A673 (cell line): Measurements from ENCODE around the gene SRPRB. TPM values are rescaled to one million over a fixed set of nuclear protein-coding genes. Genes with fewer than 3 reads are reported as not detected.

ENCODE experiments used
- Bru-seq: library from RNA; stranded (reverse); fragments of 400-500 nt; gene quantifications from one replicate; lab custom pipeline; 2021; lab: Mats Ljungman, UMichigan
- BruChase-seq, 2 experiments: library from RNA; stranded (reverse); fragments of 400-500 nt; gene quantifications; one replicate each; lab custom pipeline; 2021; lab: Mats Ljungman, UMichigan
- BruUV-seq: library from RNA; stranded (reverse); fragments of 400-500 nt; replicated peaks from 2 replicates; lab custom pipeline; 2021; lab: Mats Ljungman, UMichigan
- CTCF ChIA-PET: fragments of 300-600 bp; sonication (Branson Sonifier 250); formaldehyde crosslinking; loops from one replicate; lab custom pipeline; 2022; ENCODE audit warnings: antibody characterized with exemption; lab: Charles Lee
- POLR2A ChIA-PET: fragments of 300-600 bp; sonication (Branson Sonifier 250); formaldehyde crosslinking; loops from one replicate; lab custom pipeline; 2022; ENCODE audit warnings: antibody characterized with exemption; ENCODE audit not compliant: low non-redundant PET; lab: Charles Lee
- DNase-seq: peaks from one replicate; pipeline ENCODE4 v3.0.0-alpha.2; 2015; ENCODE audit warnings: low spot score
- H3K27ac ChIP-seq: fragments of 200-600 bp; sonication (generic); 2 replicates; pipeline ENCODE4 v1.5.1; 2016; ENCODE audit warnings: mixed run types, low read depth, mild to moderate bottlenecking, mixed read lengths, antibody characterized with exemption, low read length; ENCODE audit not compliant: poor library complexity, severe bottlenecking
- H3K27me3 ChIP-seq: fragments of 200-600 bp; sonication (generic); replicated peaks from 2 replicates; pipeline ENCODE4 v1.6.1; 2017; ENCODE audit warnings: mixed run types, low read depth, mild to moderate bottlenecking, mixed read lengths, antibody characterized with exemption, low read length; ENCODE audit not compliant: insufficient read depth, poor library complexity
- H3K36me3 ChIP-seq: fragments of 200-600 bp; sonication (generic); 2 replicates; pipeline ENCODE4 v1.6.1; 2016; ENCODE audit warnings: mixed run types, mild to moderate bottlenecking, mixed read lengths, antibody characterized with exemption, low read length; ENCODE audit not compliant: insufficient read depth, poor library complexity, severe bottlenecking
- H3K4me1 ChIP-seq: fragments of 200-600 bp; sonication (generic); 2 replicates; pipeline ENCODE4 v1.6.1; 2017; ENCODE audit warnings: mixed run types, mild to moderate bottlenecking, mixed read lengths, antibody characterized with exemption, low read length; ENCODE audit not compliant: insufficient read depth, poor library complexity, severe bottlenecking
- H3K4me3 ChIP-seq: fragments of 200-600 bp; sonication (generic); 2 replicates; pipeline ENCODE4 v1.5.1; 2016; ENCODE audit warnings: low read depth, mixed run types, mild to moderate bottlenecking, mixed read lengths, low read length; ENCODE audit not compliant: poor library complexity, severe bottlenecking
- H3K9me3 ChIP-seq: fragments of 200-600 bp; sonication (generic); 2 replicates; pipeline ENCODE4 v1.6.1; 2016; ENCODE audit warnings: mixed run types, low read depth, mild to moderate bottlenecking, mixed read lengths, antibody characterized with exemption, low read length; ENCODE audit not compliant: poor library complexity, severe bottlenecking
- CTCF ChIP-seq: fragments of 300-800, 200-600 bp; sonication (generic); conservative IDR thresholded peaks from 2 replicates; pipeline ENCODE4 v1.5.1; 2017; ENCODE audit warnings: low read depth, mild to moderate bottlenecking, antibody characterized with exemption, low read length, moderate library complexity, mixed read lengths
- EZH2 ChIP-seq: fragments of 200-600 bp; sonication (generic); IDR thresholded peaks from 2 replicates; pipeline ENCODE4 v1.6.1; 2017; ENCODE audit warnings: borderline replicate concordance, low read depth, mild to moderate bottlenecking, mixed read lengths, antibody characterized with exemption, low read length; ENCODE audit not compliant: poor library complexity, severe bottlenecking
- intact Hi-C: fragments of 100-400 bp; cut with micrococcal nuclease; formaldehyde crosslinking; loops from one replicate; pipeline ENCODE4 v1.10.0; 2022; ENCODE audit not compliant: unreplicated experiment
- long read RNA-seq: library from polyadenylated mRNA; stranded (forward); transcript quantifications from one replicate; pipeline ENCODE4 v2.0.0, GENCODE V29; 2022
- total RNA-seq: library from RNA; stranded (reverse); gene quantifications from 2 replicates; pipeline ENCODE4 v1.2.3, GENCODE V29; 2021

The SRPRB gene
- total RNA-seq (52.1 and 64.2 TPM in 2 replicates), Bru-seq, nascent RNA (percentile 77 among the genes with signal in this experiment), BruChase-seq, experiment 1, labeled RNA remaining after a 2-hour chase (percentile 70 among the genes with signal in this experiment), BruChase-seq, experiment 2, labeled RNA remaining after a 6-hour chase (percentile 82 among the genes with signal in this experiment)
- long read RNA-seq, partial matches to known transcripts = 92 of 97 reads
- long read RNA-seq, other reads (novel, unspliced or antisense) = 5 of 97 reads

GRCh38 chr3:133805702-133806475 is at the start of gene SRPRB:
Gene SRPRB (plus strand): TSS chr3:133805815. CDS start chr3:133805849, 34 bp downstream.
- peak; percentile 96 for DNase-seq
- H3K27me3 ChIP-seq = peaks cover 1% of the 10 kb centered on the region
- no peaks in the 10 kb centered on the region for H3K9me3 ChIP-seq
- H3K4me1 ChIP-seq = no peaks in the 10 kb centered on the region
- CTCF ChIA-PET = no interaction called here
- POLR2A ChIA-PET = no interaction called here
- peak within 1 kb of the TSS; percentile 92 for H3K4me3 ChIP-seq
- BruUV-seq = no TSS peak
- H3K27ac ChIP-seq = peak within 1 kb of the TSS; percentile 28
- H3K36me3 ChIP-seq = peaks cover 23% of the 10 kb centered on the region
- intact Hi-C loops = loop anchor here (2.0 kb wide), 1 partner anchor 145 kb away; the partner anchor contains the start of gene TOPBP1
- TF ChIP-seq CTCF (no peak), EZH2 (no peak)

- Histone ChIP-seq H3K9me3 (no peaks in the 10 kb centered on the region), H3K4me3 (no peak overlapping the region), H3K36me3 (no peaks in the 10 kb centered on the region), H3K4me1 (no peaks in the 10 kb centered on the region), H3K27ac (no peak overlapping the region), H3K27me3 (peaks cover 14% of the 10 kb centered on the region)
- POLR2A ChIA-PET = interaction anchor here (0.5 kb wide), 1 partner anchor 243 kb away, joined by 5 read pairs; no protein-coding TSS in a partner anchor
- DNase-seq = no peak
- CTCF ChIA-PET = no interaction called here
- BruUV-seq = no TSS peak
- TF ChIP-seq CTCF (no peak), EZH2 (no peak)
- intact Hi-C loops = no loop called here
Measured at GRCh38 chr3:133756716-133757694, 48.6 kb upstream of the SRPRB start.
